Measurements from ENCODE around the gene NCOA7. TPM values are rescaled to one million over a fixed set of nuclear protein-coding genes. Genes with fewer than 3 reads are reported as not detected.

NCOA7 gene
- total RNA-seq, 1 donor from 2014 or later, result 74.9 TPM

GRCh38 chr6:125829433-125829832 is 38.7 kb downstream of the NCOA7 start:
- peaks cover 13% of the 10 kb centered on the region for H3K4me1 Mint-ChIP-seq (ENCODE audit: low read depth)
- no peak for TF ChIP-seq CTCF (IDR thresholded peaks at IDR 0.05)
- H3K36me3 Mint-ChIP-seq (ENCODE audit: low read depth), result peaks cover 10% of the 10 kb centered on the region
- H3K4me3 Mint-ChIP-seq (ENCODE audit: unreplicated experiment), result no peak overlapping the region
- no peaks in the 10 kb centered on the region for H3K27me3 Mint-ChIP-seq (ENCODE audit: low read depth)
- H3K27ac Mint-ChIP-seq (ENCODE audit: unreplicated experiment), result no peak overlapping the region
- no peak for DNase-seq (ENCODE audit: low spot score)
- H3K9me3 Mint-ChIP-seq (ENCODE audit: low read depth), result no peaks in the 10 kb centered on the region

GRCh38 chr6:125831659-125832058 is 40.9 kb downstream of the NCOA7 start:
- no peak overlapping the region for H3K4me3 Mint-ChIP-seq (ENCODE audit: unreplicated experiment)
- no peak for TF ChIP-seq CTCF (IDR thresholded peaks at IDR 0.05)
- no peaks in the 10 kb centered on the region for H3K9me3 Mint-ChIP-seq (ENCODE audit: low read depth)
- H3K27me3 Mint-ChIP-seq (ENCODE audit: low read depth), result no peaks in the 10 kb centered on the region
- H3K27ac Mint-ChIP-seq (ENCODE audit: unreplicated experiment), result no peak overlapping the region
- DNase-seq (ENCODE audit: low spot score), result no peak
- peaks cover 29% of the 10 kb centered on the region for H3K4me1 Mint-ChIP-seq (ENCODE audit: low read depth)
- H3K36me3 Mint-ChIP-seq (ENCODE audit: low read depth), result peaks cover 7% of the 10 kb centered on the region

- no peak overlapping the region for H3K4me3 Mint-ChIP-seq (ENCODE audit: unreplicated experiment)
- H3K4me1 Mint-ChIP-seq (ENCODE audit: low read depth), result peaks cover 29% of the 10 kb centered on the region
- no peak for TF ChIP-seq CTCF (IDR thresholded peaks at IDR 0.05)
- peaks cover 2% of the 10 kb centered on the region for H3K36me3 Mint-ChIP-seq (ENCODE audit: low read depth)
- no peak for DNase-seq (ENCODE audit: low spot score)
- H3K9me3 Mint-ChIP-seq (ENCODE audit: low read depth), result no peaks in the 10 kb centered on the region
- no peaks in the 10 kb centered on the region for H3K27me3 Mint-ChIP-seq (ENCODE audit: low read depth)
- H3K27ac Mint-ChIP-seq (ENCODE audit: unreplicated experiment), result no peak overlapping the region
These were observed 41.8 kb downstream of the NCOA7 start for GRCh38 chr6:125832391-125833117.

- peaks cover 21% of the 10 kb centered on the region for H3K4me1 Mint-ChIP-seq (ENCODE audit: low read depth)
- no peak for DNase-seq (ENCODE audit: low spot score)
- H3K27ac Mint-ChIP-seq (ENCODE audit: unreplicated experiment), result peak overlapping the region; percentile 14
- no peaks in the 10 kb centered on the region for H3K9me3 Mint-ChIP-seq (ENCODE audit: low read depth)
- H3K27me3 Mint-ChIP-seq (ENCODE audit: low read depth), result no peaks in the 10 kb centered on the region
- H3K36me3 Mint-ChIP-seq (ENCODE audit: low read depth), result no peaks in the 10 kb centered on the region
- no peak overlapping the region for H3K4me3 Mint-ChIP-seq (ENCODE audit: unreplicated experiment)
- no peak for TF ChIP-seq CTCF (IDR thresholded peaks at IDR 0.05)
These were observed 43.6 kb downstream of the NCOA7 start for GRCh38 chr6:125834348-125834747.

- Mint-ChIP-seq H3K27ac (ENCODE audit: unreplicated experiment) (peak overlapping the region; percentile 71), H3K36me3 (ENCODE audit: low read depth) (no peaks in the 10 kb centered on the region), H3K27me3 (ENCODE audit: low read depth) (no peaks in the 10 kb centered on the region), H3K9me3 (ENCODE audit: low read depth) (no peaks in the 10 kb centered on the region), H3K4me3 (ENCODE audit: unreplicated experiment) (no peak overlapping the region), H3K4me1 (ENCODE audit: low read depth) (peaks cover 21% of the 10 kb centered on the region)
- DNase-seq (ENCODE audit: low spot score), result no peak
- no peak for TF ChIP-seq CTCF (IDR thresholded peaks at IDR 0.05)
These were observed 44.5 kb downstream of the NCOA7 start for GRCh38 chr6:125835221-125835744.
